ENCODE results near the gene LARGE1. TPM values are rescaled to one million over a fixed set of nuclear protein-coding genes. Genes with fewer than 3 reads are reported as not detected.

The LARGE1 gene
- total and polyA plus RNA-seq, 9 of the 15 experiments (the other 6 are each of a cell fraction or from before 2014, with no cell fraction given), result 0.01 to 0.66 (median 0.14) TPM; not detected in 2

DNA sequence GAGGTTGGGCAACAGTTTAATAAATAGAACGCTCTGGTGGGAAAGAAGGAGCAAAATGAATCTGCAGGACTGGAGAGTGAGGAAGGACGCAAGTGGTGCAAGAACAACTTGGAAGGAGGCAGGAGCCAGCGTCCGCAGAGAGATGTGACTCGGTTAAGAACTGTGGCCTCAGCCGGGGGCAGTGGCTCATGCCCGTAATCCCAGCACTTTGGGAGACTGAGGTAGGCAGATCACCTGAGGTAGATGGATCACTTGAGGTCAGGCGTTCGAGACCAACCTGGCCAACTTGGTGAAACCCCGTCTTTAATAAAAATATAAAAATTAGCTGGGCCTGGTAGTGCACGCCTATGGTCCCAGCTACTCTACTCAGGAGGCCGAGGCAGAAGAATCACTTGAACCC, 319.7 kb downstream of the LARGE1 start:
- BruUV-seq (replicated peaks), result no TSS peak
- H2AFZ ChIP-seq (ENCODE audit: low read depth, low read length), result no peak overlapping the region
- no peaks in the 10 kb centered on the region for H3K79me2 ChIP-seq (ENCODE audit: control insufficient read depth, insufficient read depth, low read length)
- in situ Hi-C loops (cut with MboI), result no loop called here
- no peaks in the 10 kb centered on the region for H3K9me3 ChIP-seq (replicated peaks; ENCODE audit: control insufficient read depth, insufficient read depth, low read depth, low read length)
- H3K4me1 ChIP-seq (replicated peaks in 1 of 2; ENCODE audit: control insufficient read depth in 2 of 2, insufficient read depth in 2 of 2, low read length in 2 of 2), result no peaks in the 10 kb centered on the region
- no peak for ATAC-seq
- no peaks in the 10 kb centered on the region for H3K9me1 ChIP-seq (ENCODE audit: control insufficient read depth, insufficient read depth, low read length)
- WGBS (ENCODE audit: insufficient coverage, low coverage, missing lambda C conversion rate), result 0% methylated on average over 8 of the region's 12 CpGs
- no peak overlapping the region for H3K27ac ChIP-seq (ENCODE audit: extremely low read depth, low read depth, low read length)
- TF ChIP-seq MEF2D (tag; conservative IDR thresholded peaks at IDR 0.05; ENCODE audit: low read depth) (no peak), ZNF274 (IDR thresholded peaks at IDR 0.05; ENCODE audit: borderline replicate concordance, low read depth, low read length) (no peak)
- H3K36me3 ChIP-seq (ENCODE audit: control insufficient read depth, insufficient read depth, low read length), result no peaks in the 10 kb centered on the region
- no peak overlapping the region for H3K4me2 ChIP-seq (ENCODE audit: insufficient read depth, low read length)
- no peak for DNase-seq (ENCODE audit: extremely low read depth in 1 of 4, low spot score in 3 of 4)
- H4K20me1 ChIP-seq (replicated peaks; ENCODE audit: control insufficient read depth, insufficient read depth, low read length), result no peaks in the 10 kb centered on the region
- no peaks in the 10 kb centered on the region for H3K27me3 ChIP-seq (ENCODE audit: control insufficient read depth in 2 of 2, insufficient read depth in 2 of 2, low read length in 2 of 2)
- no peak for FAIRE-seq
- H3K9ac ChIP-seq (ENCODE audit: insufficient read depth in 1 of 2, low read depth in 2 of 2, low read length in 2 of 2), result no peak overlapping the region
- CTCF ChIA-PET (ENCODE audit: low intra/inter-chr PET ratio), result no interaction called here
- intact Hi-C loops (cut with micrococcal nuclease), result no loop called here
- POLR2A ChIA-PET, result no interaction called here
- H3K4me3 ChIP-seq, result no peak overlapping the region

GRCh38 chr22:33600113-33600512, 320.2 kb downstream of the LARGE1 start:
- no peaks in the 10 kb centered on the region for H3K9me1 ChIP-seq (ENCODE audit: control insufficient read depth, insufficient read depth, low read length)
- H3K4me3 ChIP-seq, result no peak overlapping the region
- H3K79me2 ChIP-seq (ENCODE audit: control insufficient read depth, insufficient read depth, low read length), result no peaks in the 10 kb centered on the region
- CTCF ChIA-PET (ENCODE audit: low intra/inter-chr PET ratio), result no interaction called here
- POLR2A ChIA-PET, result no interaction called here
- no peak overlapping the region for H2AFZ ChIP-seq (ENCODE audit: low read depth, low read length)
- ATAC-seq, result no peak
- intact Hi-C loops (cut with micrococcal nuclease), result no loop called here
- no peak overlapping the region for H3K4me2 ChIP-seq (ENCODE audit: insufficient read depth, low read length)
- WGBS (ENCODE audit: insufficient coverage, low coverage, missing lambda C conversion rate), result 3% methylated on average over 6 of the region's 6 CpGs
- no peaks in the 10 kb centered on the region for H3K4me1 ChIP-seq (replicated peaks in 1 of 2; ENCODE audit: control insufficient read depth in 2 of 2, insufficient read depth in 2 of 2, low read length in 2 of 2)
- in situ Hi-C loops (cut with MboI), result no loop called here
- FAIRE-seq, result no peak
- DNase-seq (ENCODE audit: extremely low read depth in 1 of 4, low spot score in 3 of 4), result no peak
- H3K9ac ChIP-seq (ENCODE audit: insufficient read depth in 1 of 2, low read depth in 2 of 2, low read length in 2 of 2), result no peak overlapping the region
- BruUV-seq (replicated peaks), result no TSS peak
- H3K27me3 ChIP-seq (ENCODE audit: control insufficient read depth in 2 of 2, insufficient read depth in 2 of 2, low read length in 2 of 2), result no peaks in the 10 kb centered on the region
- no peaks in the 10 kb centered on the region for H4K20me1 ChIP-seq (replicated peaks; ENCODE audit: control insufficient read depth, insufficient read depth, low read length)
- H3K36me3 ChIP-seq (ENCODE audit: control insufficient read depth, insufficient read depth, low read length), result no peaks in the 10 kb centered on the region
- H3K27ac ChIP-seq (ENCODE audit: extremely low read depth, low read depth, low read length), result no peak overlapping the region
- no peaks in the 10 kb centered on the region for H3K9me3 ChIP-seq (replicated peaks; ENCODE audit: control insufficient read depth, insufficient read depth, low read depth, low read length)
- no peak for TF ChIP-seq HBP1 (CRISPR knock-in tag; IDR thresholded peaks at IDR 0.05)
- TF ChIP-seq, protein P1, sequence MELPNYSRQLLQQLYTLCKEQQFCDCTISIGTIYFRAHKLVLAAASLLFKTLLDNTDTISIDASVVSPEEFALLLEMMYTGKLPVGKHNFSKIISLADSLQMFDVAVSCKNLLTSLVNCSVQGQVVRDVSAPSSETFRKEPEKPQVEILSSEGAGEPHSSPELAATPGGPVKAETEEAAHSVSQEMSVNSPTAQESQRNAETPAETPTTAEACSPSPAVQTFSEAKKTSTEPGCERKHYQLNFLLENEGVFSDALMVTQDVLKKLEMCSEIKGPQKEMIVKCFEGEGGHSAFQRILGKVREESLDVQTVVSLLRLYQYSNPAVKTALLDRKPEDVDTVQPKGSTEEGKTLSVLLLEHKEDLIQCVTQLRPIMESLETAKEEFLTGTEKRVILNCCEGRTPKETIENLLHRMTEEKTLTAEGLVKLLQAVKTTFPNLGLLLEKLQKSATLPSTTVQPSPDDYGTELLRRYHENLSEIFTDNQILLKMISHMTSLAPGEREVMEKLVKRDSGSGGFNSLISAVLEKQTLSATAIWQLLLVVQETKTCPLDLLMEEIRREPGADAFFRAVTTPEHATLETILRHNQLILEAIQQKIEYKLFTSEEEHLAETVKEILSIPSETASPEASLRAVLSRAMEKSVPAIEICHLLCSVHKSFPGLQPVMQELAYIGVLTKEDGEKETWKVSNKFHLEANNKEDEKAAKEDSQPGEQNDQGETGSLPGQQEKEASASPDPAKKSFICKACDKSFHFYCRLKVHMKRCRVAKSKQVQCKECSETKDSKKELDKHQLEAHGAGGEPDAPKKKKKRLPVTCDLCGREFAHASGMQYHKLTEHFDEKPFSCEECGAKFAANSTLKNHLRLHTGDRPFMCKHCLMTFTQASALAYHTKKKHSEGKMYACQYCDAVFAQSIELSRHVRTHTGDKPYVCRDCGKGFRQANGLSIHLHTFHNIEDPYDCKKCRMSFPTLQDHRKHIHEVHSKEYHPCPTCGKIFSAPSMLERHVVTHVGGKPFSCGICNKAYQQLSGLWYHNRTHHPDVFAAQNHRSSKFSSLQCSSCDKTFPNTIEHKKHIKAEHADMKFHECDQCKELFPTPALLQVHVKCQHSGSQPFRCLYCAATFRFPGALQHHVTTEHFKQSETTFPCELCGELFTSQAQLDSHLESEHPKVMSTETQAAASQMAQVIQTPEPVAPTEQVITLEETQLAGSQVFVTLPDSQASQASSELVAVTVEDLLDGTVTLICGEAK (IDR thresholded peaks at IDR 0.05), result no peak
- TF ChIP-seq, protein P1 (CRISPR knock-in tag; IDR thresholded peaks at IDR 0.05), result no peak

Measured in K562 (cell line).